ENCODE measurements around the gene CCKAR.

- TF ChIP-seq, protein P1, sequence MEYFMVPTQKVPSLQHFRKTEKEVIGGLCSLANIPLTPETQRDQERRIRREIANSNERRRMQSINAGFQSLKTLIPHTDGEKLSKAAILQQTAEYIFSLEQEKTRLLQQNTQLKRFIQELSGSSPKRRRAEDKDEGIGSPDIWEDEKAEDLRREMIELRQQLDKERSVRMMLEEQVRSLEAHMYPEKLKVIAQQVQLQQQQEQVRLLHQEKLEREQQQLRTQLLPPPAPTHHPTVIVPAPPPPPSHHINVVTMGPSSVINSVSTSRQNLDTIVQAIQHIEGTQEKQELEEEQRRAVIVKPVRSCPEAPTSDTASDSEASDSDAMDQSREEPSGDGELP (IDR thresholded peaks at IDR 0.05; ENCODE audit: borderline replicate concordance, low read depth), result no peak
- TF ChIP-seq KLF13 (CRISPR knock-in tag; IDR thresholded peaks at IDR 0.05) (no peak), NR2F1 (CRISPR knock-in tag; IDR thresholded peaks at IDR 0.05) (no peak), SUZ12 (IDR thresholded peaks at IDR 0.05; ENCODE audit: low read depth, low read length) (no peak), BHLHE40 (IDR thresholded peaks at IDR 0.05; ENCODE audit: low read length) (no peak), ZMYM3 (CRISPR knock-in tag; IDR thresholded peaks at IDR 0.05) (no peak), ESRRA (CRISPR knock-in tag; IDR thresholded peaks at IDR 0.05; ENCODE audit: low read depth) (no peak), MIER2 (CRISPR knock-in tag; IDR thresholded peaks at IDR 0.05) (no peak), MAFK (conservative IDR thresholded peaks at IDR 0.05 in 1 of 2, IDR thresholded peaks at IDR 0.05 in 1 of 2; ENCODE audit: low read length in 2 of 2) (no peak), IRF9 (CRISPR knock-in tag; IDR thresholded peaks at IDR 0.05; ENCODE audit: borderline replicate concordance) (no peak), KLF16 (CRISPR knock-in tag; IDR thresholded peaks at IDR 0.05) (no peak), KDM5A (IDR thresholded peaks at IDR 0.05; ENCODE audit: borderline replicate concordance, low read length) (no peak)
- TF ChIP-seq, protein P2, sequence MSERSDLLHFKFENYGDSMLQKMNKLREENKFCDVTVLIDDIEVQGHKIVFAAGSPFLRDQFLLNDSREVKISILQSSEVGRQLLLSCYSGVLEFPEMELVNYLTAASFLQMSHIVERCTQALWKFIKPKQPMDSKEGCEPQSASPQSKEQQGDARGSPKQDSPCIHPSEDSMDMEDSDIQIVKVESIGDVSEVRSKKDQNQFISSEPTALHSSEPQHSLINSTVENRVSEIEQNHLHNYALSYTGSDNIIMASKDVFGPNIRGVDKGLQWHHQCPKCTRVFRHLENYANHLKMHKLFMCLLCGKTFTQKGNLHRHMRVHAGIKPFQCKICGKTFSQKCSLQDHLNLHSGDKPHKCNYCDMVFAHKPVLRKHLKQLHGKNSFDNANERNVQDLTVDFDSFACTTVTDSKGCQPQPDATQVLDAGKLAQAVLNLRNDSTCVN (CRISPR knock-in tag; IDR thresholded peaks at IDR 0.05; ENCODE audit: borderline replicate concordance), result no peak
These were observed 16.4 kb downstream of the CCKAR start for GRCh38 chr4:26473893-26474292.

Data from HepG2 (cell line).